Keratinocyte (primary cell): ENCODE data around the gene KCNJ14.

Experiments used
- CTCF ChIP-seq, 3 experiments: IDR thresholded peaks in 1 of 3; conservative IDR thresholded peaks in 1 of 3; optimal IDR thresholded peaks in 1 of 3; 2 replicates in 2 of 3; 3 replicates in 1 of 3; pipeline versions ENCODE3 to v1.5.1; 2011; ENCODE audit warnings: low read length in 3 of 3, mild to moderate bottlenecking in 3 of 3, moderate library complexity in 2 of 3, control low read depth in 1 of 3, inconsistent platforms in 1 of 3; ENCODE audit not compliant: insufficient read depth in 2 of 3; ENCODE audit errors: extremely low read depth in 1 of 3
- EZH2 ChIP-seq: IDR thresholded peaks from one replicate; pipeline ENCODE4 v1.6.1; 2012; ENCODE audit warnings: inconsistent platforms, mild to moderate bottlenecking, low read length, moderate library complexity

DNA sequence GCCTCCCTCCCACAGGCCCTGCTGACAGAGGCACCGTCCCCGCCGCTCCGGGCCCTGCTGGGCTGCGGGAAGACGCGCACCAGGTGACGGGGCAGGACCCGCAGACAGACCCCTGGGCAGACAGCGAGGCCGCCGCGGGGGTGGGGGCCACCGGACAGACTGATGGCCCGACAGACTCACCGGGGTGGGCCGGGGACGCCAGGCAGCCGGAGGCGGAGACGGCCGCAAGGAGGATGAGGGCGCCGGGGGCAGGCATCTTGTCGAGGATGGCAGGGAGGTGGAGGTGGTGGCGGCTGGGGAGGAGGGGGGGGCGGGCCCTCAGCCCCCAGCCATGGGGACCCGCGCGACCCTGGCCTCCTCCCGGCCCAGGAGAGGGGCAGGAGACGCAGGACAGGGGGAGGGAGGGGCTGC lies 56.0 kb downstream of the KCNJ14 start:
- no peak for TF ChIP-seq CTCF (optimal IDR thresholded peaks at IDR 0.05 in 1 of 3, IDR thresholded peaks at IDR 0.05 in 1 of 3, conservative IDR thresholded peaks at IDR 0.05 in 1 of 3; ENCODE audit: extremely low read depth in 1 of 3, insufficient read depth in 2 of 3, low read length in 3 of 3)
- no peak for TF ChIP-seq EZH2
